OCI-LY3 (cell line): ENCODE measurements around the gene KBTBD7.

Source experiments
- CTCF ChIP-seq: fragments of 200-600, 300-600 bp; sonication (generic); IDR thresholded peaks from 2 replicates; pipeline ENCODE4 v1.5.1; 2014; ENCODE audit warnings: antibody characterized with exemption, low read length, low read depth
- EZH2phosphoT487 ChIP-seq: fragments of 200-600 bp; shearing (Covaris generic); IDR thresholded peaks from 2 replicates; pipeline ENCODE4 v1.6.1; 2018; ENCODE audit warnings: antibody characterized with exemption, mixed run types, low read depth

GRCh38 chr13:41188584-41188983, 5.8 kb downstream of the KBTBD7 start:
- TF ChIP-seq CTCF: no peak
- no peak for TF ChIP-seq EZH2phosphoT487
